Sigmoid colon (tissue), 7 donors: ENCODE measurements around the gene IGFL1. TPM values are rescaled to one million over a fixed set of nuclear protein-coding genes. Genes with fewer than 3 reads are reported as not detected.

Experiments used
- DNase-seq: peaks from one replicate; pipeline ENCODE4 v3.0.0-alpha.2; 2019
- H3K27ac ChIP-seq, 4 donors: fragments of 200-600 bp; sonication (generic); one replicate each; pipeline ENCODE4 v1.5.1; 2016 to 2019; ENCODE audit warnings: mild to moderate bottlenecking in 1 of 4
- H3K27me3 ChIP-seq, 3 donors: fragments of 200-600 bp; sonication (generic); one replicate each; pipeline ENCODE4 v1.5.1; 2019; ENCODE audit warnings: mild to moderate bottlenecking in 1 of 3
- H3K36me3 ChIP-seq, 4 donors: fragments of 200-600 bp; sonication (generic); one replicate each; pipeline ENCODE4 v1.5.1; 2016 to 2019
- H3K4me1 ChIP-seq, 4 donors: fragments of 200-600 bp; sonication (generic); one replicate each; pipeline ENCODE4 v1.5.1; 2017 to 2019
- H3K4me3 ChIP-seq, 4 donors: fragments of 200-600 bp; sonication (generic); one replicate each; pipeline ENCODE4 v1.5.1; 2017 to 2019; ENCODE audit warnings: mild to moderate bottlenecking in 2 of 4, moderate library complexity in 1 of 4
- H3K9me3 ChIP-seq, 4 donors: fragments of 200-600 bp in 3 of 4; sonication (generic) in 3 of 4; one replicate each; pipeline versions ENCODE4 v1.5.1 to v1.6.1; 2013 to 2019
- EP300 ChIP-seq, 4 donors: sonication (generic); formaldehyde crosslinking; IDR thresholded peaks; one replicate each; pipeline ENCODE4 v1.6.1; 2017; ENCODE audit warnings: antibody characterized with exemption in 4 of 4
- POLR2A ChIP-seq, 2 donors: fragments of 450-650 bp; IDR thresholded peaks; one replicate each; pipeline ENCODE4 v1.6.1; 2016; ENCODE audit warnings: antibody characterized with exemption in 2 of 2, mild to moderate bottlenecking in 2 of 2, moderate library complexity in 2 of 2
- POLR2AphosphoS5 ChIP-seq, 4 donors: sonication (generic); formaldehyde crosslinking; IDR thresholded peaks; one replicate each; pipeline ENCODE4 v1.6.1; 2017; ENCODE audit warnings: antibody characterized with exemption in 4 of 4
- WGBS, 2 donors: extraction: QIAGEN DNeasy Blood & Tissue Kit; methylation state at CpG; one replicate each; pipeline ENCODE4 v1.1.7; 2013; 5-methylcytosine and 5-hydroxymethylcytosine counted together
- intact Hi-C: fragments of 100-400 bp; cut with DNase I; formaldehyde crosslinking; loops from one replicate; pipeline ENCODE4 v1.15.1; 2023
- polyA plus RNA-seq, 3 donors: library from polyadenylated mRNA; stranded (reverse); fragments of 200-250 nt; gene quantifications; one replicate each; pipeline ENCODE4 v1.2.3, GENCODE V29; 2013
- total RNA-seq, 4 donors: library from RNA; depleted of rRNA; stranded (reverse); fragments of >200 nt; gene quantifications; one replicate each; pipeline ENCODE4 v1.1.0, GENCODE V29; 2016
- TF ChIP-seq, protein P1 (sequence below), 4 experiments: fragments of 450-650 bp in 3 of 4; fragments of 200-600 bp in 1 of 4; IDR thresholded peaks; one replicate each; pipeline ENCODE4 v1.5.1; 2016 to 2019; ENCODE audit warnings: antibody characterized with exemption in 4 of 4, mild to moderate bottlenecking in 3 of 4, moderate library complexity in 2 of 4
- donor health status: healthy with polysubstance abuse.
- donor health status: Bipolar disorder and iron deficiency.
- donor health status: healthy.

Gene IGFL1
- total and polyA plus RNA-seq, 7 donors = not detected

DNA sequence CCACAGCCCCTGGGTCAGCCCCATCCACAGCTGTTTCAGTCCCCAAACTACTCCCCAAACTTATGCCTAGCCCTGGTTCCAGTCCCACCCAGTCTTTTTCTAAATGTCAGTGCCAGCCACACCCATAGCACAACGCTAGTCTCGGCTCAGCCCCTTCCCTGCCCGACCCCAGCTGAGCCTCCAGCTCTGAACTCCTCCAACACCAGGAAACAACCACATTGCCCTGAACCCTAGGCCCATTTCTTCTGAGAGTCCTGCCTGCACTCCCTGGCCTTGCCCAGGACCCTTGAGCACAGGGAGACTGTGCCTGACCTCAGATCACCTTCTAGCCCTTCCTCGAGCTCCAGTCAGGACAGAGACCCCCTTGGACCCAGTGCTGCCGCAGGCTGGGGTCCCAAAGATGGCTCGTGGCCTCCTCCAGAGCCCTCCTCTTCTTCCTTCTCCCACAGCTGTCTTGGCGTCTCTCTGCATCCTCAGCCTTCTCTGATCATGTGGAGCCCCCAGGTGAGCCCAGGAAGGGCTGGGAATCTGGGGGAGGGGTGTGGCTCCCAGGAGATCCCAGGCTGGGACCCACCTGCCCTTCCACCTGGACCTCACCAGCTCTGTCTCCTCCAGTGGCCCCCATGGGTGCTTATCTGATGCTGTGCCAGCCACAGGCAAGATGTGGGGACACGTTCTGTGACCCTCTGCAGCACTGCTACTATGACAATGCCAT lies 33.0 kb upstream of the IGFL1 start:
- WGBS, 2 donors = 40 to 63% methylated on average over 8 of the region's 8 CpGs
- intact Hi-C loops = no loop called here
- DNase-seq = no peak

DNA sequence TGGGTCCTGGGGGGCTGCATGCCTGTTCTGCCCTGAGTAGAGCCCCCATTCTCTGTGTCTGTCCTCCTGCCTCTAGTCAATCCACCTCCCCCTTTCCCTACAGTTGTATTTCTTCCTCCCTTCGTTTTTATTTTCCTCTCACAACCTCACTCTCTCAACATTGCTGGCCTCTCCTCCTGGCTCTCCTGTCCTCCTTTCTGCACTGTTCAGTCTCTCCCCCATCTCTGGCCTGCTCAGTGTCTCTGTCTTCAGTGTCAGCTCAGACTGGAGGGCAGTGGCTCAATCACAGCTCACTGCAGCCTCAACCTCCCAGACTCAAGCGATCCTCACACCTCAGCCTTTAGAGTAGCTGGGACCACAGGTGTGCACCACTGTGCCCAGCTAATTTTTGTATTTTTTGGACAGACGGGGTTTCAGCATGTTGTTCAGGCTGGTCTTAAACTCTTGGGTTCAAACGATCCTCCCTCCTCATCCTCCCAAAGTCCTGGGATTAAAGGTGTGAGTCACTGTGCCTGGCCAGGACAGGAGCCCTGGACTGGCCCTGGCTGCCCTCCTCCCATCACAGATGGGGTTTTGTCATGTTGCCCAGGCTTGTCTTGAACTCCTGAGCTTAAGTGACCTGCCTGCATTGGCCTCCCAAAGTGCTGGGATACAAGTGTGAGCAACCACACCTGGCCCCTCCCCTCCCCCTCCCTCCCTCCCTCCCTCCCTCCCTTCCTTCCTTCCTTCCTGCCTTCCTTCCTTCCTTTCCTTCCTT lies 32.0 kb upstream of the IGFL1 start:
- WGBS, 2 donors = 51 to 72% methylated on average over 4 of the region's 4 CpGs
- Histone ChIP-seq H3K27me3 (peaks cover 0 to 8% (median 0%) of the 10 kb centered on the region in 3 donors), H3K4me3 (no peak overlapping the region)

More for the DNA sequence above, 33.0 kb upstream of the IGFL1 start:
- Histone ChIP-seq H3K4me3 (no peak overlapping the region), H3K9me3 (no peaks in the 10 kb centered on the region), H3K27ac (no peak overlapping the region), H3K27me3 (peaks cover 0 to 8% (median 0%) of the 10 kb centered on the region in 3 donors), H3K36me3 (no peaks in the 10 kb centered on the region), H3K4me1 (no peaks in the 10 kb centered on the region)
- TF ChIP-seq, protein P1, sequence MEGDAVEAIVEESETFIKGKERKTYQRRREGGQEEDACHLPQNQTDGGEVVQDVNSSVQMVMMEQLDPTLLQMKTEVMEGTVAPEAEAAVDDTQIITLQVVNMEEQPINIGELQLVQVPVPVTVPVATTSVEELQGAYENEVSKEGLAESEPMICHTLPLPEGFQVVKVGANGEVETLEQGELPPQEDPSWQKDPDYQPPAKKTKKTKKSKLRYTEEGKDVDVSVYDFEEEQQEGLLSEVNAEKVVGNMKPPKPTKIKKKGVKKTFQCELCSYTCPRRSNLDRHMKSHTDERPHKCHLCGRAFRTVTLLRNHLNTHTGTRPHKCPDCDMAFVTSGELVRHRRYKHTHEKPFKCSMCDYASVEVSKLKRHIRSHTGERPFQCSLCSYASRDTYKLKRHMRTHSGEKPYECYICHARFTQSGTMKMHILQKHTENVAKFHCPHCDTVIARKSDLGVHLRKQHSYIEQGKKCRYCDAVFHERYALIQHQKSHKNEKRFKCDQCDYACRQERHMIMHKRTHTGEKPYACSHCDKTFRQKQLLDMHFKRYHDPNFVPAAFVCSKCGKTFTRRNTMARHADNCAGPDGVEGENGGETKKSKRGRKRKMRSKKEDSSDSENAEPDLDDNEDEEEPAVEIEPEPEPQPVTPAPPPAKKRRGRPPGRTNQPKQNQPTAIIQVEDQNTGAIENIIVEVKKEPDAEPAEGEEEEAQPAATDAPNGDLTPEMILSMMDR (IDR thresholded peaks at IDR 0.05) = no peak
- TF ChIP-seq POLR2A (IDR thresholded peaks at IDR 0.05) (no peak), EP300 (IDR thresholded peaks at IDR 0.05) (no peak), POLR2AphosphoS5 (IDR thresholded peaks at IDR 0.05) (no peak)

DNA sequence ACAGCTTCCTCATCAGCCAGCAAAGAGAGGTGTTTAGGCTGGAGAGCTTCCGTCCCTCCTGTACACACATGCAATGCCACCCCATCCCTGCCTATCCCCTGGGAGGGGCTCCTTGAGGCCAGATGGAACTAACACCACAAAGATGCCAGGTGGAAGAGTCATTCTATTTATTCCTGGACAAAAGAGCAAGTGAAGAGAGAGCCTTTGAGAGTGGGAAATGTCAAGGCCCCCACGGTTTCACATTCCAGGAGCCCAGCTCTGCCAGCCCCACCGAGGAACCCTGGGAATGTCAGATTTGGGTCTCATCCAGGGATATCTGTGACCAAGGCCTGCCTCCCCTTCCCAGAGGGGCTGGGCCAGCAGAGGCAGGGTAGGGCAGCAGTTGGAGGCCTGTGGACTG lies 30.8 kb upstream of the IGFL1 start:
- Histone ChIP-seq H3K27me3 (peaks cover 0 to 8% (median 0%) of the 10 kb centered on the region in 3 donors), H3K27ac (no peak overlapping the region), H3K36me3 (no peaks in the 10 kb centered on the region), H3K9me3 (no peaks in the 10 kb centered on the region), H3K4me1 (no peaks in the 10 kb centered on the region), H3K4me3 (no peak overlapping the region)
- WGBS, 2 donors = 70 to 72% methylated on average over 3 of the region's 3 CpGs
- TF ChIP-seq POLR2A (IDR thresholded peaks at IDR 0.05) (no peak), EP300 (IDR thresholded peaks at IDR 0.05) (no peak), POLR2AphosphoS5 (IDR thresholded peaks at IDR 0.05) (no peak)
- TF ChIP-seq, protein P1 (IDR thresholded peaks at IDR 0.05) = no peak
- intact Hi-C loops = no loop called here
- DNase-seq = no peak

More for the DNA sequence above, 32.0 kb upstream of the IGFL1 start:
- Histone ChIP-seq H3K4me1 (no peaks in the 10 kb centered on the region), H3K9me3 (no peaks in the 10 kb centered on the region), H3K27ac (no peak overlapping the region), H3K36me3 (no peaks in the 10 kb centered on the region)
- no peak for DNase-seq
- TF ChIP-seq EP300 (IDR thresholded peaks at IDR 0.05) = no peak
- no peak for TF ChIP-seq POLR2A (IDR thresholded peaks at IDR 0.05)
- no peak for TF ChIP-seq POLR2AphosphoS5 (IDR thresholded peaks at IDR 0.05)
- TF ChIP-seq, protein P1 (IDR thresholded peaks at IDR 0.05) = no peak
- intact Hi-C loops = no loop called here

- H3K27ac ChIP-seq = no peak overlapping the region
- H3K36me3 ChIP-seq = no peaks in the 10 kb centered on the region
- intact Hi-C loops = no loop called here
- H3K4me3 ChIP-seq = no peak overlapping the region
- no peaks in the 10 kb centered on the region for H3K9me3 ChIP-seq
- H3K4me1 ChIP-seq = no peaks in the 10 kb centered on the region
- TF ChIP-seq POLR2A (IDR thresholded peaks at IDR 0.05) = no peak
- TF ChIP-seq, protein P1 (IDR thresholded peaks at IDR 0.05) = no peak
- TF ChIP-seq POLR2AphosphoS5 (IDR thresholded peaks at IDR 0.05) = no peak
- TF ChIP-seq EP300 (IDR thresholded peaks at IDR 0.05) = no peak
- DNase-seq = no peak
- 67 to 78% methylated on average over 16 of the region's 16 CpGs for WGBS, 2 donors
- H3K27me3 ChIP-seq = peaks cover 0 to 4% (median 0%) of the 10 kb centered on the region in 3 donors
Observed at GRCh38 chr19:46201454-46202310, 27.9 kb upstream of the IGFL1 start.
